Skeletal muscle tissue (tissue), 4 donors: ENCODE results near the gene DSTYK. TPM values are rescaled to one million over a fixed set of nuclear protein-coding genes. Genes with fewer than 3 reads are reported as not detected.

ENCODE experiments used
- H3K27ac ChIP-seq: one replicate; pipeline ENCODE4 v1.7.0; 2013; ENCODE audit warnings: mild to moderate bottlenecking, low read depth, low read length, inconsistent platforms
- H3K27me3 ChIP-seq, 3 donors: one replicate each; pipeline ENCODE4 v1.7.0; 2013; ENCODE audit warnings: low read length in 3 of 3; ENCODE audit not compliant: control insufficient read depth in 3 of 3, insufficient read depth in 3 of 3
- H3K36me3 ChIP-seq, 3 donors: one replicate each; pipeline ENCODE4 v1.7.0; 2013; ENCODE audit warnings: low read length in 3 of 3; ENCODE audit not compliant: control insufficient read depth in 3 of 3, insufficient read depth in 3 of 3
- H3K4me1 ChIP-seq, 3 donors: one replicate each; pipeline ENCODE4 v1.7.0; 2013; ENCODE audit warnings: low read length in 3 of 3, mild to moderate bottlenecking in 3 of 3; ENCODE audit not compliant: control insufficient read depth in 3 of 3, insufficient read depth in 3 of 3
- H3K4me3 ChIP-seq, 3 donors: one replicate each; pipeline ENCODE4 v1.7.0; 2013; ENCODE audit warnings: low read length in 3 of 3
- H3K9ac ChIP-seq, 3 donors: one replicate each; pipeline ENCODE4 v1.7.0; 2013; ENCODE audit warnings: low read length in 3 of 3, mild to moderate bottlenecking in 3 of 3, moderate library complexity in 2 of 3, low read depth in 1 of 3
- H3K9me3 ChIP-seq, 3 donors: one replicate each; pipeline ENCODE4 v1.7.0; 2013; ENCODE audit warnings: low read length in 3 of 3; ENCODE audit not compliant: control insufficient read depth in 3 of 3
- total RNA-seq: library from RNA; depleted of rRNA; stranded (reverse); fragments of >200 nt; gene quantifications from one replicate; pipeline ENCODE4 v1.2.3, GENCODE V29; 2014
- donor health status: Osteomylitis.

Gene DSTYK
- total RNA-seq, 1 donor from 2014 or later = 10.4 TPM

- Histone ChIP-seq H3K4me3 (no peak overlapping the region), H3K4me1 (peaks cover 63 to 72% (median 65%) of the 10 kb centered on the region in 3 donors), H3K36me3 (peaks cover 0 to 3% (median 0%) of the 10 kb centered on the region in 3 donors), H3K9ac (no peak overlapping the region), H3K27ac (no peak overlapping the region), H3K9me3 (no peaks in the 10 kb centered on the region), H3K27me3 (no peaks in the 10 kb centered on the region)
These were observed 21.5 kb upstream of the DSTYK start for GRCh38 chr1:205232945-205233397.

- Histone ChIP-seq H3K27ac (peak overlapping the region; percentile 1), H3K36me3 (peaks cover 0 to 3% (median 0%) of the 10 kb centered on the region in 3 donors), H3K4me3 (peak overlapping the region; percentile 23 to 69 (median 64)), H3K27me3 (no peaks in the 10 kb centered on the region), H3K9ac (peak overlapping the region in 2 of 3 donors; percentile 33), H3K4me1 (peaks cover 59 to 69% (median 60%) of the 10 kb centered on the region in 3 donors), H3K9me3 (no peaks in the 10 kb centered on the region)
These were observed 20.8 kb upstream of the DSTYK start for GRCh38 chr1:205232127-205232820.

GRCh38 chr1:205230982-205231381 lies 19.5 kb upstream of the DSTYK start:
- peak overlapping the region; percentile 30 to 69 (median 64) for H3K4me3 ChIP-seq
- H3K9ac ChIP-seq = peak overlapping the region; percentile 47 to 66 (median 48)
- peaks cover 53 to 69% (median 59%) of the 10 kb centered on the region in 3 donors for H3K4me1 ChIP-seq
- H3K36me3 ChIP-seq = peaks cover 0 to 3% (median 0%) of the 10 kb centered on the region in 3 donors
- no peaks in the 10 kb centered on the region for H3K27me3 ChIP-seq
- H3K27ac ChIP-seq = peak overlapping the region; percentile 13
- no peaks in the 10 kb centered on the region for H3K9me3 ChIP-seq

- H3K27ac ChIP-seq = peak overlapping the region; percentile 70
- H3K4me3 ChIP-seq = peak overlapping the region; percentile 72 to 86 (median 84)
- peak overlapping the region; percentile 69 to 81 (median 71) for H3K9ac ChIP-seq
- peaks cover 46 to 66% (median 54%) of the 10 kb centered on the region in 3 donors for H3K4me1 ChIP-seq
- H3K36me3 ChIP-seq = peaks cover 0 to 3% (median 0%) of the 10 kb centered on the region in 3 donors
- no peaks in the 10 kb centered on the region for H3K9me3 ChIP-seq
- H3K27me3 ChIP-seq = no peaks in the 10 kb centered on the region
These were observed 18.6 kb upstream of the DSTYK start for GRCh38 chr1:205229916-205230700.

- peaks cover 0 to 3% (median 0%) of the 10 kb centered on the region in 3 donors for H3K36me3 ChIP-seq
- no peaks in the 10 kb centered on the region for H3K9me3 ChIP-seq
- H3K4me1 ChIP-seq = peaks cover 39 to 59% (median 47%) of the 10 kb centered on the region in 3 donors
- H3K9ac ChIP-seq = peak overlapping the region; percentile 69 to 81 (median 71)
- H3K27me3 ChIP-seq = no peaks in the 10 kb centered on the region
- peak overlapping the region; percentile 77 to 86 (median 84) for H3K4me3 ChIP-seq
- peak overlapping the region; percentile 70 for H3K27ac ChIP-seq
These were observed 17.9 kb upstream of the DSTYK start for GRCh38 chr1:205229399-205229871.

GRCh38 chr1:205228093-205228521 lies 16.6 kb upstream of the DSTYK start:
- peak overlapping the region; percentile 67 to 80 (median 76) for H3K9ac ChIP-seq

GRCh38 chr1:205227584-205228013 lies 16.1 kb upstream of the DSTYK start, which contains the start of gene TMCC2:
Gene TMCC2 (plus strand): TSS chr1:205227946. CDS start chr1:205228565, 619 bp downstream.
- Histone ChIP-seq H3K27ac (peak within 1 kb of the TSS; percentile 32), H3K9me3 (no peaks in the 10 kb centered on the region), H3K4me1 (peaks cover 31 to 52% (median 41%) of the 10 kb centered on the region in 3 donors), H3K36me3 (peaks cover 0 to 3% (median 0%) of the 10 kb centered on the region in 3 donors), H3K4me3 (peak within 1 kb of the TSS; percentile 77 to 82 (median 82)), H3K27me3 (no peaks in the 10 kb centered on the region), H3K9ac (peak within 1 kb of the TSS; percentile 67 to 84 (median 80))

More at GRCh38 chr1:205228093-205228521, 16.6 kb upstream of the DSTYK start:
- H3K9me3 ChIP-seq = no peaks in the 10 kb centered on the region
- H3K4me3 ChIP-seq = peak overlapping the region; percentile 77 to 82 (median 82)
- H3K27me3 ChIP-seq = no peaks in the 10 kb centered on the region
- peak overlapping the region; percentile 32 for H3K27ac ChIP-seq
- peaks cover 0 to 3% (median 0%) of the 10 kb centered on the region in 3 donors for H3K36me3 ChIP-seq
- peaks cover 33 to 55% (median 43%) of the 10 kb centered on the region in 3 donors for H3K4me1 ChIP-seq

GRCh38 chr1:205226868-205227583 lies 15.5 kb upstream of the DSTYK start:
- H3K4me1 ChIP-seq = peaks cover 27 to 46% (median 36%) of the 10 kb centered on the region in 3 donors
- H3K27ac ChIP-seq = no peak overlapping the region
- no peaks in the 10 kb centered on the region for H3K36me3 ChIP-seq
- peak overlapping the region; percentile 27 to 84 (median 58) for H3K9ac ChIP-seq
- peak overlapping the region; percentile 74 to 82 (median 76) for H3K4me3 ChIP-seq
- H3K9me3 ChIP-seq = no peaks in the 10 kb centered on the region
- no peaks in the 10 kb centered on the region for H3K27me3 ChIP-seq
